B cell (primary cell): ENCODE results near the gene FKBP2. TPM values are rescaled to one million over a fixed set of nuclear protein-coding genes. Genes with fewer than 3 reads are reported as not detected.

Source experiments
- ATAC-seq: fragments of 200-7000 bp; cut with Tn5 transposase; one replicate; pipeline ENCODE4 v1.10.0; 2021; ENCODE audit warnings: low read depth, mild to moderate bottlenecking, moderate number of reproducible peaks, moderate library complexity
- CTCF ChIA-PET: fragments of 350-600 bp; sonication (Branson Sonifier 250); formaldehyde crosslinking; loops from one replicate; lab custom pipeline; 2021; ENCODE audit warnings: antibody characterized with exemption, inconsistent platforms; lab: Charles Lee
- POLR2A ChIA-PET: fragments of 350-600 bp; sonication (Branson Sonifier 250); formaldehyde crosslinking; loops from one replicate; lab custom pipeline; 2021; ENCODE audit warnings: antibody characterized with exemption; lab: Charles Lee
- DNase-seq: peaks from one replicate; pipeline ENCODE4 v3.0.0; 2013
- H2AFZ ChIP-seq: 2 replicates; pipeline ENCODE4 v1.6.1; 2012; ENCODE audit warnings: mild to moderate bottlenecking, low read depth, low read length; ENCODE audit not compliant: insufficient read depth, poor library complexity, severe bottlenecking
- H3K27ac ChIP-seq, 2 donors: 1 replicate in 1 of 2; 2 replicates in 1 of 2; pipeline ENCODE4 v1.5.1; 2012 to 2013; ENCODE audit warnings: low read length in 2 of 2, mild to moderate bottlenecking in 2 of 2, moderate library complexity in 1 of 2
- H3K27me3 ChIP-seq, 4 experiments: fragments of 200-600 bp in 1 of 4; sonication (generic) in 1 of 4; replicated peaks in 1 of 4; 1 replicate in 2 of 4; 2 replicates in 2 of 4; pipeline versions ENCODE4 v1.6.1 to v1.7.0; 2013 to 2016; ENCODE audit warnings: low read length in 3 of 4, mild to moderate bottlenecking in 2 of 4, mixed read lengths in 1 of 4, moderate library complexity in 1 of 4; ENCODE audit not compliant: insufficient read depth in 4 of 4, control insufficient read depth in 3 of 4; ENCODE audit errors: control extremely low read depth in 1 of 4
- H3K36me3 ChIP-seq, 2 experiments: replicated peaks in 1 of 2; 1 replicate in 1 of 2; 2 replicates in 1 of 2; pipeline versions ENCODE4 v1.6.1 to v1.7.1; 2013; ENCODE audit warnings: low read length in 1 of 2; ENCODE audit not compliant: insufficient read depth in 2 of 2, control insufficient read depth in 1 of 2; ENCODE audit errors: control extremely low read depth in 1 of 2, extremely low read depth in 1 of 2
- H3K4me1 ChIP-seq, 2 donors: fragments of 200-600 bp in 1 of 2; sonication (generic) in 1 of 2; 1 replicate in 1 of 2; 2 replicates in 1 of 2; pipeline versions ENCODE4 v1.5.1 to v1.6.1; 2013 to 2017; ENCODE audit warnings: low read length in 2 of 2; ENCODE audit not compliant: control insufficient read depth in 2 of 2, insufficient read depth in 2 of 2
- H3K4me2 ChIP-seq: replicated peaks from 2 replicates; pipeline ENCODE3; 2012; ENCODE audit warnings: mild to moderate bottlenecking, low read depth, low read length; ENCODE audit not compliant: poor library complexity, severe bottlenecking
- H3K4me3 ChIP-seq, 5 experiments: fragments of 200-600 bp in 1 of 5; sonication (generic) in 1 of 5; 1 replicate in 3 of 5; 2 replicates in 2 of 5; pipeline versions ENCODE4 v1.5.1 to v1.7.0; 2011 to 2016; ENCODE audit warnings: low read length in 4 of 5, mild to moderate bottlenecking in 4 of 5, low read depth in 2 of 5, control low read depth in 1 of 5, moderate library complexity in 1 of 5; ENCODE audit not compliant: insufficient read depth in 1 of 5; ENCODE audit errors: control extremely low read depth in 1 of 5, extremely low read depth in 1 of 5
- H3K79me2 ChIP-seq: fragments of 200-600 bp; sonication (generic); one replicate; pipeline ENCODE4 v1.6.0; 2016; ENCODE audit warnings: low read length; ENCODE audit not compliant: control insufficient read depth, insufficient read depth
- H3K9ac ChIP-seq: fragments of 200-600 bp; sonication (generic); 2 replicates; pipeline ENCODE4 v1.6.1; 2017; ENCODE audit warnings: mild to moderate bottlenecking, low read length, moderate library complexity
- H3K9me3 ChIP-seq, 3 donors: one replicate each; pipeline versions ENCODE4 v1.6.1 to v1.7.1; 2013; ENCODE audit warnings: low read length in 2 of 3; ENCODE audit not compliant: control insufficient read depth in 2 of 3, insufficient read depth in 1 of 3; ENCODE audit errors: control extremely low read depth in 1 of 3
- H4K20me1 ChIP-seq: 2 replicates; pipeline ENCODE4 v1.6.0; 2012; ENCODE audit warnings: mild to moderate bottlenecking, low read length; ENCODE audit not compliant: insufficient read depth, control insufficient read depth, poor library complexity, severe bottlenecking
- H3K27ac Mint-ChIP-seq: one replicate; pipeline ENCODE4 v1.8.0; 2021; ENCODE audit warnings: mixed read lengths
- H3K27me3 Mint-ChIP-seq: one replicate; pipeline ENCODE4 v1.8.0; 2021; ENCODE audit warnings: mixed read lengths
- H3K4me1 Mint-ChIP-seq: one replicate; pipeline ENCODE4 v1.8.0; 2021; ENCODE audit warnings: mixed read lengths
- H3K4me3 Mint-ChIP-seq: one replicate; pipeline ENCODE4 v1.8.0; 2021; ENCODE audit warnings: mixed read lengths
- H3K9me3 Mint-ChIP-seq: one replicate; pipeline ENCODE4 v1.8.0; 2022; ENCODE audit warnings: mixed read lengths; ENCODE audit not compliant: insufficient read depth
- CTCF ChIP-seq: fragments of 200-600 bp; IDR thresholded peaks from one replicate; pipeline ENCODE4 v1.8.0; 2022; ENCODE audit warnings: antibody characterized with exemption, mild to moderate bottlenecking
- EZH2 ChIP-seq: IDR thresholded peaks from 2 replicates; pipeline ENCODE4 v1.6.1; 2012; ENCODE audit warnings: borderline replicate concordance, low read depth, mild to moderate bottlenecking, moderate library complexity, low read length; ENCODE audit not compliant: insufficient read depth, poor library complexity, severe bottlenecking
- WGBS: methylation state at CpG from one replicate; pipeline ENCODE4 v1.1.5; 2013; ENCODE audit warnings: missing lambda C conversion rate; ENCODE audit not compliant: insufficient coverage; 5-methylcytosine and 5-hydroxymethylcytosine counted together
- intact Hi-C: fragments of 100-400 bp; cut with micrococcal nuclease; formaldehyde crosslinking; loops from one replicate; pipeline ENCODE4 v1.10.0; 2022
- polyA plus RNA-seq: library from polyadenylated mRNA; depleted of rRNA; stranded (reverse); fragments of >200 nt; gene quantifications from 2 replicates; pipeline ENCODE4 v1.2.3, GENCODE V29; 2012
- total RNA-seq, 2 donors: library from RNA; stranded (reverse); fragments of 120-200 nt in 1 of 2; gene quantifications; 1 replicate in 1 of 2; 2 replicates in 1 of 2; pipeline versions ENCODE4 v1.2.3 to v1.2.4, GENCODE V29; 2013 to 2022

FKBP2 gene
- total and polyA plus RNA-seq, 2 donors (not counting 1 experiment from before 2014, with no cell fraction given) = 23.7 to 38.2 TPM

GRCh38 chr11:64233913-64234586 is 6.8 kb upstream of the FKBP2 start, which contains the start of gene VEGFB:
VEGFB (plus strand) TSS chr11:64234584; CDS start chr11:64234834, 250 bp downstream.
- H3K27ac ChIP-seq = peak within 1 kb of the TSS; percentile 65 to 85
- peak within 1 kb of the TSS; percentile 64 for H2AFZ ChIP-seq
- peaks cover 25% of the 10 kb centered on the region for H4K20me1 ChIP-seq
- H3K4me2 ChIP-seq = peak within 1 kb of the TSS; percentile 99
- intact Hi-C loops = loop anchor here (1.0 kb wide), 1 partner anchor 8 kb away; the partner anchor contains the start of genes NUDT22 and TRPT1
- peak; percentile 59 for ATAC-seq
- 11% methylated on average over 49 of the region's 62 CpGs for WGBS
- TF ChIP-seq CTCF = no peak
- TF ChIP-seq EZH2 = no peak
- Mint-ChIP-seq H3K27me3 (no peaks in the 10 kb centered on the region), H3K4me1 (peaks cover 65% of the 10 kb centered on the region), H3K9me3 (no peaks in the 10 kb centered on the region), H3K27ac (peak within 1 kb of the TSS; percentile 96), H3K4me3 (peak within 1 kb of the TSS; percentile 96)
- peaks cover 34 to 70% of the 10 kb centered on the region in 2 donors for H3K4me1 ChIP-seq
- CTCF ChIA-PET = interaction anchor here (1.0 to 2.2 kb wide), 2 partner anchors 10 to 29 kb away, joined by 5 to 10 read pairs; no protein-coding TSS in a partner anchor
- DNase-seq = peak; percentile 81
- POLR2A ChIA-PET = interaction anchor here (0.9 to 2.4 kb wide), 4 partner anchors 11 to 38 kb away, joined by 3 to 7 read pairs (median 4); partner anchors contain the start of gene FERMT3
- peaks cover 23% of the 10 kb centered on the region for H3K79me2 ChIP-seq
- no peaks in the 10 kb centered on the region for H3K9me3 ChIP-seq
- peaks cover 0 to 27% of the 10 kb centered on the region in 2 experiments for H3K36me3 ChIP-seq
- H3K9ac ChIP-seq = peak within 1 kb of the TSS; percentile 89
- peak within 1 kb of the TSS; percentile 53 to 84 (median 67) for H3K4me3 ChIP-seq
- no peaks in the 10 kb centered on the region for H3K27me3 ChIP-seq
